KMS-11 (cell line): Measurements from ENCODE around the gene SLC22A7.

Experiments used
- H2AFZ ChIP-seq: fragments of 200-600 bp; sonication (generic); 2 replicates; pipeline ENCODE4 v1.6.1; 2016; ENCODE audit warnings: antibody characterized with exemption, mixed run types, low read depth
- H3K27ac ChIP-seq: fragments of 200-600 bp; sonication (generic); 2 replicates; pipeline ENCODE4 v1.6.1; 2016; ENCODE audit warnings: mild to moderate bottlenecking, mixed run types
- H3K27me3 ChIP-seq: fragments of 200-600 bp; sonication (generic); 2 replicates; pipeline ENCODE4 v1.6.1; 2017; ENCODE audit warnings: mild to moderate bottlenecking, low read depth, mixed run types, moderate library complexity; ENCODE audit not compliant: insufficient read depth
- H3K36me3 ChIP-seq: fragments of 200-600 bp; sonication (generic); 2 replicates; pipeline ENCODE4 v1.6.1; 2017; ENCODE audit warnings: mild to moderate bottlenecking, mixed run types; ENCODE audit not compliant: insufficient read depth
- H3K4me1 ChIP-seq: fragments of 200-600 bp; sonication (generic); 2 replicates; pipeline ENCODE4 v1.6.1; 2016; ENCODE audit warnings: mild to moderate bottlenecking, low read depth, mixed run types; ENCODE audit not compliant: poor library complexity, severe bottlenecking
- H3K4me2 ChIP-seq: fragments of 200-600 bp; sonication (generic); 2 replicates; pipeline ENCODE4 v1.7.0; 2016; ENCODE audit warnings: mild to moderate bottlenecking, mixed run types
- H3K4me3 ChIP-seq: fragments of 200-600 bp; sonication (generic); IDR thresholded peaks from 2 replicates; pipeline ENCODE4 v1.6.1; 2017; ENCODE audit warnings: low read depth, low read length, mixed read lengths; ENCODE audit not compliant: insufficient read depth
- H3K79me2 ChIP-seq: fragments of 200-600 bp; sonication (generic); 2 replicates; pipeline ENCODE4 v1.6.1; 2016; ENCODE audit warnings: low read depth, mixed run types; ENCODE audit not compliant: insufficient read depth
- H3K9ac ChIP-seq: fragments of 200-600 bp; sonication (generic); 2 replicates; pipeline ENCODE4 v1.6.1; 2016; ENCODE audit warnings: mild to moderate bottlenecking, mixed run types
- H4K20me1 ChIP-seq: fragments of 200-600 bp; sonication (generic); 2 replicates; pipeline ENCODE4 v1.6.1; 2016; ENCODE audit warnings: mild to moderate bottlenecking, mixed run types; ENCODE audit not compliant: insufficient read depth
- CTCF ChIP-seq: fragments of 200-600 bp; sonication (generic); conservative IDR thresholded peaks from 2 replicates; pipeline ENCODE4 v1.6.1; 2017; ENCODE audit warnings: low read depth, mild to moderate bottlenecking, antibody characterized with exemption, low read length, moderate library complexity, mixed read lengths

SLC22A7 gene

DNA sequence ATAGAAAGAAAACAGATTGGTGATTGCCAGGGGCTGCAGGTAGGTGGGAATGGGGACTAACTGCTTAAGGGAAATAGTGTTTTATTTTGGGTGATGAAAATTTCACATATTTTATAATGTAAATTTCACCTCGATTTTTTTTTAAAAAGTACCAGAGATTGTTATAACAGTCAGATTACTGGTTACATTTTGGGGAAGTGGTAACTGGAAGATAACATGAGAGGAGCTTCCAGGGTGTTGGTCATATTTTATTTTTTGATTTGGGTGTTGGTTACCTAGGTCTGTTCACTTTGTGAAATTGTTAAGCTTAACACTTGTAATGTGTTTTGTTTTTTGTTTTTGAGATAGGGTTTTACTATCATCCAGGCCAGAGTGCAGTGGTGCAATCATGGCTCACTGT is 27.8 kb downstream of the SLC22A7 start:
- Histone ChIP-seq H3K36me3 (no peaks in the 10 kb centered on the region), H4K20me1 (no peaks in the 10 kb centered on the region), H3K4me1 (no peaks in the 10 kb centered on the region), H3K4me2 (no peak overlapping the region), H3K9ac (no peak overlapping the region), H3K27ac (no peak overlapping the region), H3K4me3 (no peak overlapping the region), H3K79me2 (no peaks in the 10 kb centered on the region), H2AFZ (no peak overlapping the region), H3K27me3 (no peaks in the 10 kb centered on the region)
- no peak for TF ChIP-seq CTCF

DNA sequence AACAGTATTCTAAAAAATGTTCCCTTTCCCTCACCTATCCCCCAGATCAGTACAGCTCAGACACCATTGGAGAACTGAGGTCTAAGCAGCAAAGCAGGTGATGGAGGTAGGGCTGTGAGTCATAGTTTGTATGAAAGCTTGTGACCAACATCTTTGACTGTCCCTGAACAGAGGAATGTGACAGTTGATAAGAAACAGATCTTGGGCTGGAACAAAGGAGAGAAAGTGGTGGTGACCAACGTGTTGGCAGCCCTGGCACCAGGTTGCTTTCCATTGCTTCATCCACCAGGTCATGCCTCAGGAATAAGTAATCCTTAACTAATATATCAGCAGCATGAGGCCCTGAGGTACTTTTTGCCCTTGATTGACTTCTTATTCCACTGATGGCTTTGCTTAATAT is 30.5 kb downstream of the SLC22A7 start:
- Histone ChIP-seq H3K9ac (no peak overlapping the region), H3K27me3 (no peaks in the 10 kb centered on the region), H3K79me2 (no peaks in the 10 kb centered on the region), H3K36me3 (no peaks in the 10 kb centered on the region), H3K4me1 (no peaks in the 10 kb centered on the region), H3K27ac (no peak overlapping the region), H3K4me2 (no peak overlapping the region), H3K4me3 (no peak overlapping the region), H4K20me1 (no peaks in the 10 kb centered on the region), H2AFZ (no peak overlapping the region)
- TF ChIP-seq CTCF: no peak

- TF ChIP-seq CTCF: no peak
- Histone ChIP-seq H3K4me1 (no peaks in the 10 kb centered on the region), H2AFZ (no peak overlapping the region), H3K27ac (no peak overlapping the region), H3K4me2 (no peak overlapping the region), H3K27me3 (no peaks in the 10 kb centered on the region), H3K36me3 (no peaks in the 10 kb centered on the region), H3K9ac (no peak overlapping the region), H4K20me1 (no peaks in the 10 kb centered on the region), H3K4me3 (no peak overlapping the region), H3K79me2 (no peaks in the 10 kb centered on the region)
Observed at GRCh38 chr6:43331470-43331869, 33.4 kb downstream of the SLC22A7 start.

DNA sequence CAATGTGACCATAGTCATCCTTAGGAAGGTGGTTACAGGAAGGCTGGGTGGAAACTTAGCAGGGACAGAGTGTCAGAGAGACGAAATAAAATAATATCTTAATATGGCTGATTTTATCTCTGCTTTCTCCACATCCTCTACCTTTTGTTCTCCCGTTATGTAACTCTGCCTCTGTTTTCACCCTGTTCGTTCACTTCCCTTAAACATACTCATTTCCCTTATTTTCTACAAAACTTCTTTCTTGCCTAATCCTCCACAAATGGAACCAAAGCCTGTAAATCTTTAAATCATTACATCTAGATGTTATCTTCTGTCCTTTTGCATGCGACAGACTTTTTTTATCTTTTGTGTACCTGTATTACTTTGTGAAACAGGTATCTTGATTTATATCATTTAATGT is 33.8 kb downstream of the SLC22A7 start:
- no peak overlapping the region for H3K4me3 ChIP-seq
- no peaks in the 10 kb centered on the region for H3K4me1 ChIP-seq
- no peak overlapping the region for H3K27ac ChIP-seq
- H3K4me2 ChIP-seq: no peak overlapping the region
- H2AFZ ChIP-seq: no peak overlapping the region
- no peak overlapping the region for H3K9ac ChIP-seq
- no peaks in the 10 kb centered on the region for H3K79me2 ChIP-seq
- H4K20me1 ChIP-seq: no peaks in the 10 kb centered on the region
- no peaks in the 10 kb centered on the region for H3K27me3 ChIP-seq
- no peak for TF ChIP-seq CTCF
- no peaks in the 10 kb centered on the region for H3K36me3 ChIP-seq
